ENCODE measurements around the gene TRH. TPM values are rescaled to one million over a fixed set of nuclear protein-coding genes. Genes with fewer than 3 reads are reported as not detected.
"Not testable (repeated sequence)": the region's sequence is repeated elsewhere in the genome, so short reads cannot be mapped to it uniquely, and the experiment has no call there.

Gene TRH
- polyA plus RNA-seq, 10 donors, result 0.13 to 0.57 (median 0.35) TPM

DNA sequence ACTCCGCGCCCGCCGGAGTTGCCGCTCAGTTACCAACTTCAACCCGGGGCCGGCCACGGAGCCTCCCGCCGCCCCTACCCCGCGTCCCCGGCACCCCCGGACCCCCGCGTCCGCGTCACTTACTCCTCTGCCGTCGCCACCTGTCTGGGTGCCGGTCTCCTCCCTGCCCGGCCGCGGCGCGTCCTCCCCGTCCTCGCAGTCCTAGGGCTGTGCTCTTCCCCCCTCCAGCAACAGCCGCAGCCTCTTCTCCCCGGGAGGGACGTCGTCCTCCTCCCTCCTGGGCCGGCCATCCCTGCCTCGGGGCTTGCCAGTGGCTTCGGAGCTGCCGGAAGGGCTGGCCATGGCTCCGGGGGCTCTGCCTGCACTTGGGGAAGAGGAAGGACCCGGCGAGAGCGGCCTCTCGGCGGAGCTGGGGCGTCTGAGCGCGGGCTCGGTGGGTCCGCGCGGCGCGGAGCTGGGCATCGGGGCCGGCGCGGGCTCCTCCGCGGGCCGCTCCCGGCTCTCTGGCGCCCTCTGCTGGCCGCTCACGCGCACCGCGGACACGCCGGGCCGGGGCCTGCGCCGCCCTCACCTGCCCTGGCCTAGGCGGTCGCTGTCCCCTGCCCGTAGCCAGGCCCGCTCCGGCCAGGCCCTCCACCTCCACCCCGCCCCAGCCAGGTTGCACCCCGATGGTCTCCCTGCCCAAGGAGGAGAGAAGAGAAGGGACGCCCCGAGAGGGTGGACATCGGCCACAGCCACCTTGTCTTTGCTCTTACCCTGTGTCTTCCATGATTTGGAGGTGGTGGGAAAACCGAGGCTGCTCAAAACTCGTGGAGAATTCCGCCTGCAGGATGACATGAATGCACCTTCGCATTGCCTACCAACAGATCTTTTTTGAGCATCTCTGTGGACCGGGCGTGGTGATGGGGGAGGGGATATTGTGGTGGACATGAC, 28.4 kb downstream of the TRH start:
- peak; percentile 21 to 72 (median 67) for DNase-seq

DNA sequence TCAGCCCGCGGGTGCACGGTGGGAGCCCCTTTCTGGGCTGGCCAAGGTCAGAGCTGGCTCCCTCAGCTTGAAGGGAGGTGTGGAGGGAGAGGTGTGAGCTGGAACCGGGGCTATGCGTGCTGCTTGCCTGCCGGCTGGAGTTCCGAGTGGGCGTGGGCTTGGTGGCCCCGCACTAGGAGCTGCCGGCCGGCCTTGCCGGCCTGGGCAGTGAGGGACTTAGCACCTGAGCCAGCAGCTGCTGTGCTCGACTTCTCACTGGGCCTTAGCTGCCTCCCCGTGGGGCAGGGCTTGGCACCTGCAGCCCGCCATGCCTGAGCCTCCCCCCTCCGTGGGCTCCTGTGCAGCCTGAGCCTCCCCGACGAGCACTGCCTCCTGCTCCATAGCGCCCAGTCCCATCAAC, 36.0 kb downstream of the TRH start:
- DNase-seq, result no peak

GRCh38 chr3:130012108-130012507, 37.6 kb downstream of the TRH start:
- not testable (repeated sequence) for DNase-seq

- DNase-seq, result not testable (repeated sequence)
Observed at GRCh38 chr3:130013246-130013645, 38.7 kb downstream of the TRH start.

- DNase-seq, result peak in 2 of 3 donors; percentile 26 to 33
Observed at GRCh38 chr3:130014526-130014925, 40.0 kb downstream of the TRH start.

DNA sequence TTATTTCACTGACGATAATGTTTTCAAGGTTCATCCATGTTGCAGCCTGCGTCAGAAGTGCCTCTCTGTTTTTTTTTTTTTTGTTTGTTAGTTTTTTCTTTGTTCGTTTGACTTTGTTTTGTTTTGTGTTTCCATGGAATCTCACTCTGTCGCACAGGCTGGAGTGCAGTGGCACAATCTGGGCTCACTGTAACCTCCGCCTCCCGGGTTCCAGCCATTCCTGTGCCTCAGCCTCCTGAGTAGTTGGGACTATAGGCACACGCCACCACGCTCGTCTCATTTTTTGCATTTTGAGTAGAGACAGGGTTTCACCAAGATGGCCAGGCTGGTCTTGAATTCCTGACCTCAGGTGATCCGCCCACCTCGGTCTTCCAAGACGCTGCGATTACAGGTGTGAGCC, 43.1 kb downstream of the TRH start:
- not testable (repeated sequence) for DNase-seq

DNA sequence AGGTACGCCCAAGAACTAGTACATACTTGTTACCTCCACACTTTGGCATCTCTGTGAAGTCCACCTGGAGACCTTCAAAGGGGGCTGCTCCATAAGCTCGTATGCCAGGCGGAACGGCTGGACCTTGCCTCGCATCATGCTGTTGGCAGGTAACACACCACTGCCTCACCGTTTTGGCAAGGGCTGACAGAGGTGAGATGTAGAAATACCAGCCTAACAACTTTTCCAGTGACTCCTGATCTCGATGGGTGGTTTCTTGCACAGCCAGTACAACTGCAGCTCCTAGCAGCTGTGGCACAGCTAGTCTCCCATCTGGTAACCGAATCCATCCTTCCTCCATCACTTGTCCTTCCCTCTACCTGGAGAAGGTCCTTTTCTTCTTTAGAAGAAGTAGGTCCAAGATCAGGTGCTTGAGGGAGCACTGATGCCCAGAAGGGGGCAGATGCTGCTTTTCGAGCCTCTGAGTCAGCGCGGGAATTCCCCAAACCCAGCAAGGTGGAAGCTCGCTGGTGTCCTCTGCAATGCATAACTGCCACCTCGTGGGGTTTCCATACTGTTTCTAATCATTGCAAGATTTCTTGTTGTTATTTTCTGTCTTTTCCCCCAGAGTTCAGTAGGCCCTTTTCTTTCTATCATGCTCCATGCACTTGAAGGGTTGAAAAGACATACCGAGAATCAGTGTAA, 51.8 kb downstream of the TRH start:
- DNase-seq, result not testable (repeated sequence)

DNA sequence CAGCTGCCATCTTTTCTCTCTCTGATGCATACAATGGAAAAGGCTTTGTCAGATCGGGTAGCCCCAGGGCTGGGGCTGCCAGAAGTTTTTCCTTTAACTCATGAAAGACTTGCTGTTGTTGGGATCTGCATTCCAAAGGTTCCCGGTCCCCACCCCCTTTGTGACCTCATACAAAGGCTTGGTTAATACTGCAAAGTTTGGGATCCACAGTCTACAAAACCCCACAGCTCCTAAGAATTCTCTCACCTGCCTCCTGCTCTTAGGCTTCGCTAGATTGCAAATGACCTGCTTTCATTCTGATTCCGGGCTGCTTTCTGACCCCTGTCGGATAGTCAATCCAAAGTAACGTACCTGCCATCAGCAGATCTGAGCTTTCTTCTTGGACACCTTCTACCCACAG, 52.9 kb downstream of the TRH start:
- not testable (repeated sequence) for DNase-seq

Other genes with a start within 250 kb of the TRH start
- gene TMCC1, start 81.0 kb upstream of the TRH start, polyA plus RNA-seq (ENCODE audit: insufficient read length in 10 of 10), result 10 to 100 TPM; 26.5 to 40.0 (median 33.6) TPM
- 1 to 10 TPM in 6 of 10 donors, under 1 TPM in 4; 0.56 to 2.0 (median 1.3) TPM for gene ALG1L2, start 107.1 kb downstream of the TRH start, polyA plus RNA-seq (ENCODE audit: insufficient read length in 10 of 10)

All from muscle of back (tissue), 11 donors.